ENCODE results near the gene CCDC27.

- TF ChIP-seq, protein P1, sequence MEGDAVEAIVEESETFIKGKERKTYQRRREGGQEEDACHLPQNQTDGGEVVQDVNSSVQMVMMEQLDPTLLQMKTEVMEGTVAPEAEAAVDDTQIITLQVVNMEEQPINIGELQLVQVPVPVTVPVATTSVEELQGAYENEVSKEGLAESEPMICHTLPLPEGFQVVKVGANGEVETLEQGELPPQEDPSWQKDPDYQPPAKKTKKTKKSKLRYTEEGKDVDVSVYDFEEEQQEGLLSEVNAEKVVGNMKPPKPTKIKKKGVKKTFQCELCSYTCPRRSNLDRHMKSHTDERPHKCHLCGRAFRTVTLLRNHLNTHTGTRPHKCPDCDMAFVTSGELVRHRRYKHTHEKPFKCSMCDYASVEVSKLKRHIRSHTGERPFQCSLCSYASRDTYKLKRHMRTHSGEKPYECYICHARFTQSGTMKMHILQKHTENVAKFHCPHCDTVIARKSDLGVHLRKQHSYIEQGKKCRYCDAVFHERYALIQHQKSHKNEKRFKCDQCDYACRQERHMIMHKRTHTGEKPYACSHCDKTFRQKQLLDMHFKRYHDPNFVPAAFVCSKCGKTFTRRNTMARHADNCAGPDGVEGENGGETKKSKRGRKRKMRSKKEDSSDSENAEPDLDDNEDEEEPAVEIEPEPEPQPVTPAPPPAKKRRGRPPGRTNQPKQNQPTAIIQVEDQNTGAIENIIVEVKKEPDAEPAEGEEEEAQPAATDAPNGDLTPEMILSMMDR (IDR thresholded peaks at IDR 0.05), result no peak
- no peak for TF ChIP-seq EZH2 (IDR thresholded peaks at IDR 0.05; ENCODE audit: borderline replicate concordance, insufficient read depth, low read depth, low read length, poor library complexity, severe bottlenecking)
Observed at GRCh38 chr1:3716351-3716750, 35.9 kb upstream of the CCDC27 start.
